GM21360 (cell line): ENCODE results near the gene METTL24.

ENCODE experiments used
- ATAC-seq: cut with Tn5 transposase; IDR thresholded peaks from one replicate; pipeline ENCODE4 v1.9.1; 2021; ENCODE audit warnings: mild to moderate bottlenecking, moderate library complexity; ENCODE audit not compliant: unreplicated experiment

The METTL24 gene

GRCh38 chr6:110211753-110212152, 146.4 kb downstream of the METTL24 start:
- ATAC-seq, result no peak

GRCh38 chr6:110207652-110208051, 150.5 kb downstream of the METTL24 start:
- ATAC-seq, result no peak

- ATAC-seq, result no peak
These were observed 156.8 kb downstream of the METTL24 start for GRCh38 chr6:110201151-110201884.

- ATAC-seq, result no peak
These were observed 159.6 kb downstream of the METTL24 start for GRCh38 chr6:110198561-110198960.

GRCh38 chr6:110196874-110197273, 161.3 kb downstream of the METTL24 start:
- ATAC-seq, result no peak

GRCh38 chr6:110195639-110196038, 162.5 kb downstream of the METTL24 start:
- ATAC-seq, result no peak
